Endothelial cell of umbilical vein (primary cell): ENCODE measurements around the gene SLC27A2.

Source experiments
- CTCF ChIP-seq, 2 donors: IDR thresholded peaks; 1 replicate in 1 of 2; 2 replicates in 1 of 2; pipeline ENCODE4 v1.5.1; 2011; ENCODE audit warnings: low read length in 2 of 2, mild to moderate bottlenecking in 2 of 2, moderate library complexity in 2 of 2, control low read depth in 1 of 2, inconsistent platforms in 1 of 2, low read depth in 1 of 2; ENCODE audit not compliant: insufficient read depth in 1 of 2; ENCODE audit errors: extremely low read depth in 1 of 2
- POLR2AphosphoS5 ChIP-seq: IDR thresholded peaks from 2 replicates; pipeline ENCODE4 v1.6.1; 2012; ENCODE audit warnings: low read depth, mild to moderate bottlenecking, control low read depth, low read length, moderate library complexity; ENCODE audit not compliant: insufficient read depth

- no peak for TF ChIP-seq CTCF (IDR thresholded peaks at IDR 0.05; ENCODE audit: extremely low read depth in 1 of 2, insufficient read depth in 1 of 2, low read depth in 1 of 2, low read length in 2 of 2)
- no peak for TF ChIP-seq POLR2AphosphoS5
These were observed 13.6 kb upstream of the SLC27A2 start for GRCh38 chr15:50168379-50168778.
